CD4-positive, alpha-beta T cell treated with Interleukin-15 for 4 hours (primary cell): ENCODE measurements around the gene RPH3AL.
"Not testable (repeated sequence)": the region's sequence is repeated elsewhere in the genome, so short reads cannot be mapped to it uniquely, and the experiment has no call there.

Source experiments
- DNase-seq: peaks from one replicate; pipeline ENCODE4 v3.0.0-alpha.2; 2020; ENCODE audit warnings: low spot score

The RPH3AL gene

GRCh38 chr17:282000-282911, 70.4 kb downstream of the RPH3AL start:
- DNase-seq, result no peak

GRCh38 chr17:281365-281999, 71.1 kb downstream of the RPH3AL start:
- no peak for DNase-seq

GRCh38 chr17:280901-281300, 71.7 kb downstream of the RPH3AL start:
- DNase-seq, result no peak

- no peak for DNase-seq
Observed at GRCh38 chr17:280216-280615, 72.4 kb downstream of the RPH3AL start.

GRCh38 chr17:279776-280175, 72.8 kb downstream of the RPH3AL start:
- no peak for DNase-seq

- no peak for DNase-seq
Observed at GRCh38 chr17:279331-279730, 73.3 kb downstream of the RPH3AL start.

- DNase-seq, result no peak
Observed at GRCh38 chr17:278676-279059, 73.9 kb downstream of the RPH3AL start.

- no peak for DNase-seq
Observed at GRCh38 chr17:278055-278675, 74.4 kb downstream of the RPH3AL start.

GRCh38 chr17:274902-275301, 77.7 kb downstream of the RPH3AL start:
- DNase-seq, result no peak

- no peak for DNase-seq
Observed at GRCh38 chr17:273981-274832, 78.4 kb downstream of the RPH3AL start.

- DNase-seq, result not testable (repeated sequence)
Observed at GRCh38 chr17:272856-273255, 79.8 kb downstream of the RPH3AL start.

- DNase-seq, result not testable (repeated sequence)
Observed at GRCh38 chr17:271928-272623, 80.5 kb downstream of the RPH3AL start.

GRCh38 chr17:269616-270514, 82.7 kb downstream of the RPH3AL start:
- DNase-seq, result no peak

- DNase-seq, result no peak
Observed at GRCh38 chr17:266701-267667, 85.6 kb downstream of the RPH3AL start.

- DNase-seq, result no peak
Observed at GRCh38 chr17:266219-266618, 86.4 kb downstream of the RPH3AL start.

GRCh38 chr17:265718-266117, 86.9 kb downstream of the RPH3AL start:
- no peak for DNase-seq

- no peak for DNase-seq
Observed at GRCh38 chr17:263773-264172, 88.8 kb downstream of the RPH3AL start.

- DNase-seq, result no peak
Observed at GRCh38 chr17:263271-263670, 89.3 kb downstream of the RPH3AL start.

GRCh38 chr17:261635-262034, 91.0 kb downstream of the RPH3AL start:
- no peak for DNase-seq
